Activated CD4-positive, alpha-beta T cell treated with anti-CD3 and anti-CD28 coated beads for 36 hours (primary cell): ENCODE measurements around the gene NR0B1. TPM values are rescaled to one million over a fixed set of nuclear protein-coding genes. Genes with fewer than 3 reads are reported as not detected.

Experiments
- ATAC-seq: fragments of 200-7000 bp; cut with Tn5 transposase; one replicate; pipeline ENCODE4 v1.10.0; 2021; ENCODE audit warnings: mild to moderate bottlenecking, moderate library complexity
- CTCF ChIA-PET: fragments of 350-600 bp; sonication (Branson Sonifier 250); formaldehyde crosslinking; loops from one replicate; lab custom pipeline; 2021; ENCODE audit warnings: antibody characterized with exemption; lab: Charles Lee
- POLR2A ChIA-PET: fragments of 350-600 bp; sonication (Branson Sonifier 250); formaldehyde crosslinking; loops from one replicate; lab custom pipeline; 2021; ENCODE audit warnings: antibody characterized with exemption, inconsistent platforms; lab: Charles Lee
- DNase-seq: peaks from one replicate; pipeline ENCODE4 v3.0.0-alpha.2; 2020
- H3K27ac Mint-ChIP-seq: one replicate; pipeline ENCODE4 v1.8.0; 2021; ENCODE audit warnings: mixed read lengths
- H3K27me3 Mint-ChIP-seq: one replicate; pipeline ENCODE4 v1.8.0; 2021; ENCODE audit warnings: mixed read lengths
- H3K36me3 Mint-ChIP-seq: one replicate; pipeline ENCODE4 v1.8.0; 2021; ENCODE audit warnings: low read depth, mixed read lengths
- H3K4me1 Mint-ChIP-seq: one replicate; pipeline ENCODE4 v1.8.0; 2021; ENCODE audit warnings: mixed read lengths
- H3K4me3 Mint-ChIP-seq: one replicate; pipeline ENCODE4 v1.8.0; 2021; ENCODE audit warnings: mild to moderate bottlenecking, moderate library complexity, mixed read lengths
- H3K9me3 Mint-ChIP-seq: one replicate; pipeline ENCODE4 v1.8.0; 2021; ENCODE audit warnings: low read depth, mixed read lengths
- intact Hi-C, 2 experiments: fragments of 100-400 bp; cut with DNase I in 1 of 2; cut with micrococcal nuclease in 1 of 2; formaldehyde crosslinking; loops; one replicate each; pipeline versions ENCODE4 v1.14.2 to v1.15.1; 2022 to 2024; cut with DNase I, micrococcal nuclease
- total RNA-seq, 2 experiments: library from RNA; stranded (reverse); gene quantifications; one replicate each; pipeline ENCODE4 v1.2.3, GENCODE V29; 2021

NR0B1 gene
- total RNA-seq, 2 experiments from 2014 or later, result not detected

GRCh38 chrX:30302956-30303355 is 6.2 kb downstream of the NR0B1 start:
- intact Hi-C loops, result no loop called here
- POLR2A ChIA-PET, result no interaction called here
- H3K27me3 Mint-ChIP-seq, result peaks cover 7% of the 10 kb centered on the region
- H3K27ac Mint-ChIP-seq, result no peak overlapping the region
- H3K4me1 Mint-ChIP-seq, result no peaks in the 10 kb centered on the region
- no peak for DNase-seq
- H3K4me3 Mint-ChIP-seq, result no peak overlapping the region
- ATAC-seq, result no peak
- CTCF ChIA-PET, result no interaction called here
- H3K9me3 Mint-ChIP-seq, result no peaks in the 10 kb centered on the region
- H3K36me3 Mint-ChIP-seq, result no peaks in the 10 kb centered on the region

GRCh38 chrX:30301963-30302362 is 7.2 kb downstream of the NR0B1 start:
- no peak for ATAC-seq
- CTCF ChIA-PET, result no interaction called here

DNA sequence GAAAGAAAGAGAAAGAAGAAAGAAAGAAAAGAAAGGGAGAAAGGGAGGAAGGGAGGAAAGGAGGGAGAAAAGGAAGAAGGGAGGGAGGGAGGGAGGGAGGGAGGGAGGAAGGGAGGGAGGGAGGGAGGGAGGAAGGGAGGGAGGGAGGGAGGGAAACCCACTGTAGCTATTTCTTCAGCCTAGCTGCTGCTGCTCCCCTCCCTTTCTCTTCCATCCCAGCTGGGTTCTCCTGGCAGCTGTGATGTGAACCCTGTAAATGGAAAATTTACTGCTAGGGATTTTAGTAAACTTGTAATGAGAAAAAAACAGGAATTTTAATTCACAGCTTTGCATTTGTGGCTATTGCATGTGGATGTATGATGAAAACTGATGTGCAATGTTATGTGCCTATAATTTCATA is 8.0 kb downstream of the NR0B1 start:
- Mint-ChIP-seq H3K36me3 (no peaks in the 10 kb centered on the region), H3K27me3 (no peaks in the 10 kb centered on the region), H3K27ac (no peak overlapping the region), H3K9me3 (no peaks in the 10 kb centered on the region), H3K4me3 (no peak overlapping the region), H3K4me1 (no peaks in the 10 kb centered on the region)
- ChIA-PET CTCF (interaction anchor here (0.6 kb wide), 1 partner anchor 8 kb away, joined by 5 read pairs; no protein-coding TSS in a partner anchor), POLR2A (no interaction called here)
- intact Hi-C loops, result no loop called here
- DNase-seq, result no peak
- no peak for ATAC-seq

More at GRCh38 chrX:30301963-30302362, 7.2 kb downstream of the NR0B1 start:
- no peak overlapping the region for H3K4me3 Mint-ChIP-seq
- H3K9me3 Mint-ChIP-seq, result no peaks in the 10 kb centered on the region
- intact Hi-C loops, result no loop called here
- H3K27me3 Mint-ChIP-seq, result peaks cover 3% of the 10 kb centered on the region
- no peaks in the 10 kb centered on the region for H3K4me1 Mint-ChIP-seq
- no peaks in the 10 kb centered on the region for H3K36me3 Mint-ChIP-seq
- DNase-seq, result no peak
- POLR2A ChIA-PET, result no interaction called here
- no peak overlapping the region for H3K27ac Mint-ChIP-seq

- H3K27ac Mint-ChIP-seq, result no peak overlapping the region
- no peak overlapping the region for H3K4me3 Mint-ChIP-seq
- ChIA-PET CTCF (no interaction called here), POLR2A (no interaction called here)
- no peaks in the 10 kb centered on the region for H3K27me3 Mint-ChIP-seq
- intact Hi-C loops, result no loop called here
- DNase-seq (no peak), ATAC-seq (no peak)
- peaks cover 2% of the 10 kb centered on the region for H3K9me3 Mint-ChIP-seq
- no peaks in the 10 kb centered on the region for H3K36me3 Mint-ChIP-seq
- no peaks in the 10 kb centered on the region for H3K4me1 Mint-ChIP-seq
Observed at GRCh38 chrX:30296408-30297254, 12.6 kb downstream of the NR0B1 start.

- peak; percentile 53 for ATAC-seq
- intact Hi-C loops, result no loop called here
- no peak overlapping the region for H3K27ac Mint-ChIP-seq
Observed at GRCh38 chrX:30283456-30284200, 25.6 kb downstream of the NR0B1 start.

DNA sequence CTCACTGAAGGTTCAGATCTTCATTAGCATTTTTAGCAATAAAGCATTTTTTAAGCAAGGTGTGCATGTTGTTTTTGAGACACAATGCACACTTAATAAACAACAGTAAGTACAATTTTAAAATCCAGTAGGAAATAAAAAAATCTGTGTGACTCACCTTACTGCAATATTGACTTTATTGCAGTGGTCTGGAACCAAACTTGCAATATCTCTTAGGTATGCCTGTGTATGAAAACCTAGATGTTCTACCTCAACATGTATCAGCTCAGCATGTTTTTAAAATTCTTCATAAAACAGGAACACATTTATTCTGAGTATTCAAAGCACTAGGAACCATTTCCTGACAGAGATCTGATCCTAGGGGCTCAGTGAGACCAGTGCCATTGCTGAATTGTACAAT is 26.7 kb downstream of the NR0B1 start:
- H3K9me3 Mint-ChIP-seq, result no peaks in the 10 kb centered on the region
- intact Hi-C loops, result no loop called here
- ChIA-PET POLR2A (no interaction called here), CTCF (no interaction called here)
- ATAC-seq (no peak), DNase-seq (no peak)
- H3K4me3 Mint-ChIP-seq, result no peak overlapping the region
- H3K27me3 Mint-ChIP-seq, result no peaks in the 10 kb centered on the region
- H3K27ac Mint-ChIP-seq, result no peak overlapping the region
- H3K4me1 Mint-ChIP-seq, result peaks cover 9% of the 10 kb centered on the region
- H3K36me3 Mint-ChIP-seq, result no peaks in the 10 kb centered on the region

More at GRCh38 chrX:30283456-30284200, 25.6 kb downstream of the NR0B1 start:
- Mint-ChIP-seq H3K4me3 (no peak overlapping the region), H3K9me3 (no peaks in the 10 kb centered on the region), H3K36me3 (no peaks in the 10 kb centered on the region), H3K27me3 (no peaks in the 10 kb centered on the region), H3K4me1 (peaks cover 9% of the 10 kb centered on the region)
- DNase-seq, result no peak
- ChIA-PET POLR2A (no interaction called here), CTCF (no interaction called here)

- H3K27ac Mint-ChIP-seq, result no peak overlapping the region
- ATAC-seq (no peak), DNase-seq (no peak)
- peaks cover 9% of the 10 kb centered on the region for H3K4me1 Mint-ChIP-seq
- POLR2A ChIA-PET, result no interaction called here
- H3K4me3 Mint-ChIP-seq, result no peak overlapping the region
- H3K9me3 Mint-ChIP-seq, result no peaks in the 10 kb centered on the region
- intact Hi-C loops, result no loop called here
- no peaks in the 10 kb centered on the region for H3K27me3 Mint-ChIP-seq
- CTCF ChIA-PET, result no interaction called here
- H3K36me3 Mint-ChIP-seq, result no peaks in the 10 kb centered on the region
Observed at GRCh38 chrX:30280428-30280827, 28.8 kb downstream of the NR0B1 start.

DNA sequence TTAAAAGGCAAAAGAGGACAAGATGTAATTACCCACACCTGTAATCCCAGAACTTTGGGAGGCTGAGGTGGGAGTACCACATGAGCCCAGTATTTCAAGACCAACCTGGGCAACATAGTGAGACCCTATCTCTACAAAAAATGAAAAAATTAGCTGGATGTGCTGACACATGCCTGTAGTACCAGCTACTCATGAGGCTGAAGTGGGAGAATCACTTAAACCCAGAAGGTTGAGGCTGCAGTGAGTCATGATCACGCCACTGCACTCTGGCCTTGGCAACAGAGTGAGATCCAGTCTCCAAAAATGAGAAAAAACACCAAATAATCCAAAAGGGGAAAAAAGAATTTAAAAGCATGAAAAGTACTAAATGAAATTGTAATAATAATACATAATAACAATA is 30.8 kb downstream of the NR0B1 start:
- Mint-ChIP-seq H3K4me3 (no peak overlapping the region), H3K27ac (no peak overlapping the region), H3K27me3 (no peaks in the 10 kb centered on the region), H3K4me1 (peaks cover 6% of the 10 kb centered on the region), H3K9me3 (no peaks in the 10 kb centered on the region), H3K36me3 (no peaks in the 10 kb centered on the region)
- intact Hi-C loops, result no loop called here
- no peak for DNase-seq
- POLR2A ChIA-PET, result no interaction called here
- CTCF ChIA-PET, result no interaction called here
- no peak for ATAC-seq

GRCh38 chrX:30275498-30275897 is 33.7 kb downstream of the NR0B1 start:
- no peak overlapping the region for H3K27ac Mint-ChIP-seq
- H3K4me1 Mint-ChIP-seq, result peaks cover 6% of the 10 kb centered on the region
- ChIA-PET POLR2A (no interaction called here), CTCF (no interaction called here)
- intact Hi-C loops, result loop anchor here in 1 of 2 experiments (2.0 kb wide), 1 partner anchor 229 kb away; no protein-coding TSS in a partner anchor
- peaks cover 2% of the 10 kb centered on the region for H3K27me3 Mint-ChIP-seq
- no peaks in the 10 kb centered on the region for H3K36me3 Mint-ChIP-seq
- H3K9me3 Mint-ChIP-seq, result no peaks in the 10 kb centered on the region
- DNase-seq (no peak), ATAC-seq (no peak)
- H3K4me3 Mint-ChIP-seq, result no peak overlapping the region

DNA sequence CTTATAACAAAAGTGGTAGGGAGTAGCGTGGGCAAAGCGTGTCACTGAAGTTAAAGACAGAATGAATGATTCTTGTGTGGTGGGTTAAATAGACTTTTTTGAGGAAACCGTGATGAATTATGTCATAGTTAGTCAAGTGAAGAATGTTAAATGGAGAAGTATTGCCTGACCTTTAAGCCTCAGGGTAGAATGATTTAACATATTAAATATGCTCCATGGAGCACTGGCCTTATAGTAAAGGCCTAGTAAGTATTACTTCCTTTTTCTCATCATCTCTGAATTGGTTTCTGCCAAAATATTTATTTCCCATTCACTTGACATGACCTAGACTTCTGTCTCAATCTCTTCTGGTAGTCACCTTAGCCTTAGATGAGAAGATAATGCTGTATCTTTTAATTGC is 38.6 kb downstream of the NR0B1 start:
- no peak for ATAC-seq
- H3K9me3 Mint-ChIP-seq, result no peaks in the 10 kb centered on the region
- no peak for DNase-seq
- ChIA-PET POLR2A (no interaction called here), CTCF (no interaction called here)
- no peak overlapping the region for H3K27ac Mint-ChIP-seq
- intact Hi-C loops, result no loop called here
- no peak overlapping the region for H3K4me3 Mint-ChIP-seq
- peaks cover 2% of the 10 kb centered on the region for H3K27me3 Mint-ChIP-seq
- no peaks in the 10 kb centered on the region for H3K4me1 Mint-ChIP-seq
- no peaks in the 10 kb centered on the region for H3K36me3 Mint-ChIP-seq

GRCh38 chrX:30262763-30263162 is 46.4 kb downstream of the NR0B1 start:
- Mint-ChIP-seq H3K27ac (no peak overlapping the region), H3K4me1 (no peaks in the 10 kb centered on the region), H3K9me3 (no peaks in the 10 kb centered on the region), H3K4me3 (no peak overlapping the region), H3K27me3 (no peaks in the 10 kb centered on the region), H3K36me3 (no peaks in the 10 kb centered on the region)
- intact Hi-C loops, result no loop called here
- no peak for DNase-seq
- no peak for ATAC-seq
- CTCF ChIA-PET, result no interaction called here
- POLR2A ChIA-PET, result no interaction called here

GRCh38 chrX:30261012-30261411 is 48.2 kb downstream of the NR0B1 start:
- POLR2A ChIA-PET, result no interaction called here
- Mint-ChIP-seq H3K4me3 (no peak overlapping the region), H3K27me3 (no peaks in the 10 kb centered on the region), H3K9me3 (no peaks in the 10 kb centered on the region), H3K27ac (no peak overlapping the region), H3K4me1 (no peaks in the 10 kb centered on the region), H3K36me3 (no peaks in the 10 kb centered on the region)
- ATAC-seq, result no peak
- no peak for DNase-seq
- CTCF ChIA-PET, result no interaction called here
- intact Hi-C loops, result no loop called here
